GM12878 (cell line): ENCODE measurements around the gene TFCP2. TPM values are rescaled to one million over a fixed set of nuclear protein-coding genes. Genes with fewer than 3 reads are reported as not detected.
A peak's percentile ranks its signal among the peaks of the same experiment; 100 is the strongest.

Experiments used
- ATAC-seq: fragments of 200-7000 bp; cut with Tn5 transposase; 3 replicates; pipeline ENCODE4 v1.9.1; 2020; ENCODE audit warnings: mild to moderate bottlenecking, moderate library complexity
- BruUV-seq: library from RNA; stranded (reverse); fragments of 400-500 nt; replicated peaks from 2 replicates; lab custom pipeline; 2021; lab: Mats Ljungman, UMichigan
- CTCF ChIA-PET: fragments of 300-600 bp; sonication (Branson Sonifier 250); formaldehyde crosslinking; extraction: SDS; loops from one replicate; lab custom pipeline; 2021; ENCODE audit warnings: inconsistent platforms; lab: Yijun Ruan, JAX
- POLR2A ChIA-PET: fragments of 350-600 bp; formaldehyde crosslinking; extraction: SDS; loops from one replicate; lab custom pipeline; 2021; ENCODE audit warnings: inconsistent platforms; lab: Charles Lee
- RAD21 ChIA-PET: fragments of 300-600 bp; sonication (Branson Sonifier 250); formaldehyde crosslinking; loops from one replicate; lab custom pipeline; 2023; ENCODE audit warnings: antibody characterized with exemption; ENCODE audit not compliant: unreplicated experiment; lab: Charles Lee
- SMC1A ChIA-PET: fragments of 300-600 bp; sonication (Branson Sonifier 250); formaldehyde crosslinking; loops from one replicate; lab custom pipeline; 2023; ENCODE audit not compliant: unreplicated experiment, uncharacterized antibody; lab: Charles Lee
- DNase-seq: peaks from one replicate; pipeline ENCODE4 v3.0.0-alpha.2; 2011; ENCODE audit warnings: low read depth, low spot score
- FAIRE-seq: peaks from 3 replicates; lab custom pipeline; 2011; peaks lifted over from hg19 to GRCh38; lab: Jason Lieb, UNC
- H2AFZ ChIP-seq: 2 replicates; pipeline ENCODE4 v1.6.0; 2011; ENCODE audit warnings: low read depth, low read length, control low read depth; ENCODE audit not compliant: control insufficient read depth
- H3K27ac ChIP-seq: 2 replicates; pipeline ENCODE4 v1.5.1; 2011; ENCODE audit warnings: control low read depth; ENCODE audit not compliant: control insufficient read depth, insufficient read depth
- H3K27me3 ChIP-seq, 2 experiments: replicated peaks in 1 of 2; 2 replicates each; pipeline versions ENCODE4 v1.6.0 to v1.6.1; 2011; ENCODE audit warnings: low read length in 1 of 2; ENCODE audit not compliant: control insufficient read depth in 2 of 2, insufficient read depth in 2 of 2
- H3K36me3 ChIP-seq, 2 experiments: 2 replicates each; pipeline ENCODE4 v1.5.1; 2011; ENCODE audit warnings: low read length in 1 of 2; ENCODE audit not compliant: control insufficient read depth in 2 of 2, insufficient read depth in 2 of 2
- H3K4me1 ChIP-seq: 2 replicates; pipeline ENCODE4 v1.6.1; 2011; ENCODE audit warnings: mild to moderate bottlenecking, low read length, moderate library complexity, mixed read lengths; ENCODE audit not compliant: control insufficient read depth, insufficient read depth
- H3K4me2 ChIP-seq: 2 replicates; pipeline ENCODE4 v1.6.0; 2011; ENCODE audit warnings: control low read depth; ENCODE audit not compliant: control insufficient read depth, insufficient read depth
- H3K4me3 ChIP-seq: fragments of 200-600 bp; sonication (generic); 2 replicates; pipeline ENCODE4 v1.5.1; 2016
- H3K79me2 ChIP-seq: 2 replicates; pipeline ENCODE4 v1.6.0; 2011; ENCODE audit warnings: low read length; ENCODE audit not compliant: control insufficient read depth, insufficient read depth
- H3K9ac ChIP-seq: 2 replicates; pipeline ENCODE4 v1.8.0; 2011; ENCODE audit warnings: low read length, control low read depth, mixed read lengths; ENCODE audit not compliant: control insufficient read depth, insufficient read depth
- H3K9me3 ChIP-seq: replicated peaks from 3 replicates; pipeline ENCODE4 v1.5.1; 2011; ENCODE audit warnings: mild to moderate bottlenecking, low read length; ENCODE audit not compliant: control insufficient read depth, insufficient read depth
- H4K20me1 ChIP-seq: 2 replicates; pipeline ENCODE4 v1.6.0; 2011; ENCODE audit not compliant: control insufficient read depth, insufficient read depth
- GABPA ChIP-seq: IDR thresholded peaks from 2 replicates; pipeline ENCODE4 v1.6.1; 2014; ENCODE audit warnings: antibody characterized with exemption, low read depth, mild to moderate bottlenecking, inconsistent platforms
- IRF4 ChIP-seq: IDR thresholded peaks from 2 replicates; pipeline ENCODE4 v1.6.1; 2011; ENCODE audit warnings: low read depth, low read length
- JUND ChIP-seq: IDR thresholded peaks from 2 replicates; pipeline ENCODE4 v1.6.1; 2012; ENCODE audit warnings: low read depth, mild to moderate bottlenecking, low read length, improper control_type of control experiment, moderate library complexity
- LARP7 ChIP-seq: fragments of 450-650 bp; IDR thresholded peaks from 2 replicates; pipeline ENCODE4 v1.6.1; 2017; ENCODE audit warnings: mild to moderate bottlenecking
- NFYB ChIP-seq: IDR thresholded peaks from 2 replicates; pipeline ENCODE4 v1.6.1; 2011; ENCODE audit warnings: low read depth, mild to moderate bottlenecking, low read length, improper control_type of control experiment, moderate library complexity; ENCODE audit not compliant: insufficient read depth
- RAD21 ChIP-seq: IDR thresholded peaks from 2 replicates; pipeline ENCODE4 v1.6.1; 2011; ENCODE audit warnings: mild to moderate bottlenecking, low read depth, low read length, moderate library complexity; ENCODE audit not compliant: insufficient read depth
- RB1 ChIP-seq: fragments of 450-650 bp; formaldehyde crosslinking; IDR thresholded peaks from 2 replicates; pipeline ENCODE4 v1.6.1; 2017; ENCODE audit warnings: mild to moderate bottlenecking, borderline replicate concordance
- SIN3A ChIP-seq: IDR thresholded peaks from 2 replicates; pipeline ENCODE4 v1.6.1; 2012; ENCODE audit warnings: low read depth, low read length, improper control_type of control experiment
- SRF ChIP-seq, 2 experiments: IDR thresholded peaks; 2 replicates each; pipeline ENCODE4 v1.6.1; 2011; ENCODE audit warnings: low read depth in 2 of 2, low read length in 2 of 2, mild to moderate bottlenecking in 1 of 2, moderate library complexity in 1 of 2
- TCF7 ChIP-seq: IDR thresholded peaks from 2 replicates; pipeline ENCODE4 v1.6.1; 2014; ENCODE audit warnings: antibody characterized with exemption, borderline replicate concordance
- WGBS: methylation state at CpG from one replicate; pipeline ENCODE4 v1.1.6; 2016; ENCODE audit warnings: low lambda C conversion rate; ENCODE audit not compliant: insufficient replicate concordance, insufficient coverage; ENCODE audit errors: missing lambda C conversion rate; 5-methylcytosine and 5-hydroxymethylcytosine counted together
- in situ Hi-C: fragments of 300-500 bp; cut with MboI; formaldehyde crosslinking; loops from 9 replicates; pipeline ENCODE4 v1.14.3; 2018; ENCODE audit warnings: mixed read lengths
- intact Hi-C: fragments of 100-400 bp; cut with micrococcal nuclease; formaldehyde crosslinking; loops from one replicate; pipeline ENCODE4 v1.14.2; 2022; ENCODE audit not compliant: unreplicated experiment
- polyA plus RNA-seq, 11 experiments: library from polyadenylated mRNA; depleted of rRNA in 4 of 11; unstranded in 6 of 11; stranded (reverse) in 5 of 11; fragments of >200 nt; fragmentation: Nextera tagmentation in 4 of 11; fragmentation: Illumina TruSeq in 1 of 11; extraction: Ambion mirVana in 4 of 11; extraction: Trizol in 1 of 11; gene quantifications; 1 replicate in 1 of 11; 2 replicates in 10 of 11; pipeline versions ENCODE4 v1.2.1 to v1.2.3, GENCODE V29; 2011 to 2016; ENCODE audit warnings: inconsistent platforms in 2 of 11, missing spikeins in 2 of 11, low read depth in 1 of 11
- total RNA-seq, 4 experiments: library from RNA; depleted of rRNA in 3 of 4; stranded (reverse); fragments of >200 nt in 3 of 4; fragmentation: Illumina TruSeq in 1 of 4; extraction: Trizol in 1 of 4; gene quantifications; 2 replicates each; pipeline versions ENCODE4 v1.2.1 to v1.2.3, GENCODE V29; 2013 to 2021
- TF ChIP-seq, protein P1 (sequence below): fragments of 450-650 bp; formaldehyde crosslinking; IDR thresholded peaks from 2 replicates; pipeline ENCODE4 v1.4.0; 2020; ENCODE audit warnings: mild to moderate bottlenecking, moderate library complexity
- TF ChIP-seq, protein P2 (sequence below): IDR thresholded peaks from 2 replicates; pipeline ENCODE4 v1.6.1; 2011; ENCODE audit warnings: borderline replicate concordance, low read depth, mild to moderate bottlenecking, moderate library complexity, low read length; ENCODE audit not compliant: insufficient read depth, poor library complexity, severe bottlenecking

TFCP2 gene
- total and polyA plus RNA-seq, 10 of the 15 experiments (the other 5 are each of a cell fraction or from before 2014, with no cell fraction given), result 5.8 to 29.7 (median 14.2) TPM

GRCh38 chr12:51122844-51123243 lies 50.1 kb downstream of the TFCP2 start:
- Histone ChIP-seq H3K4me1 (0 out of 2 replicates have a peak, but pooled peaks cover 2% of the 10 kb centered on the region), H4K20me1 (no peaks in the 10 kb centered on the region), H2AFZ (no peak overlapping the region), H3K79me2 (no peaks in the 10 kb centered on the region), H3K36me3 (peaks cover 3 to 10% of the 10 kb centered on the region in 2 experiments; a peak in 3 of 4 replicates), H3K27me3 (no peaks in the 10 kb centered on the region), H3K9me3 (no peaks in the 10 kb centered on the region), H3K9ac (no peak overlapping the region), H3K4me2 (no peak overlapping the region), H3K4me3 (no peak overlapping the region), H3K27ac (no peak overlapping the region)
- TF ChIP-seq NFYB (no peak), SRF (IDR thresholded peaks at IDR 0.05; ENCODE audit: low read depth in 2 of 2, low read length in 2 of 2) (no peak)
- ChIA-PET SMC1A (no interaction called here), CTCF (no interaction called here), RAD21 (no interaction called here), POLR2A (no interaction called here)
- ATAC-seq (no peak), DNase-seq (no peak), FAIRE-seq (peak; percentile 61)
- in situ Hi-C loops, result no loop called here
- BruUV-seq, result no TSS peak
- intact Hi-C loops, result no loop called here

DNA sequence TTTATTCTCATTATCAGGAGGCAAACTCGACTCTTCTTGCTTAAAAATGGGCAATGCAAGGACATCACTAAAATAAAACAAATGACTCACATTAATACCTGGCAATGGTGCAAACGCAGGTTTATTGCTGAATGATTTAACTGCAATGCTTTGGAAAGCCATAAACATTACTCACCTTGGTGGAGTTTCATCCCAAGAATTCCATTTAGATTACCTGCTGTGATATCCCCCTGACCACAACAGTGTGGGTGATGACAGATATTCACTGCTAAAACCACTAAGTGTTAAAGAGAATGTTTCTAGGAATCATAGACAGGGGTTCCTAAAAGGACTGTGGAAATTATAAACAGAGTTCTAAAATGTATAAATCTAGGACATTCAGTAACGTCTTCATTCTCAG lies 54.2 kb downstream of the TFCP2 start:
- BruUV-seq, result no TSS peak
- intact Hi-C loops (no loop called here), in situ Hi-C loops (no loop called here)
- no peaks in the 10 kb centered on the region for H3K9me3 ChIP-seq
- RAD21 ChIA-PET, result no interaction called here
- no peak for ATAC-seq
- no peak for FAIRE-seq
- no peak overlapping the region for H2AFZ ChIP-seq
- no peak for TF ChIP-seq IRF4
- no peak for TF ChIP-seq JUND
- no peak for TF ChIP-seq LARP7
- no peak for TF ChIP-seq RB1
- no peak for TF ChIP-seq TCF7
- TF ChIP-seq, protein P1, sequence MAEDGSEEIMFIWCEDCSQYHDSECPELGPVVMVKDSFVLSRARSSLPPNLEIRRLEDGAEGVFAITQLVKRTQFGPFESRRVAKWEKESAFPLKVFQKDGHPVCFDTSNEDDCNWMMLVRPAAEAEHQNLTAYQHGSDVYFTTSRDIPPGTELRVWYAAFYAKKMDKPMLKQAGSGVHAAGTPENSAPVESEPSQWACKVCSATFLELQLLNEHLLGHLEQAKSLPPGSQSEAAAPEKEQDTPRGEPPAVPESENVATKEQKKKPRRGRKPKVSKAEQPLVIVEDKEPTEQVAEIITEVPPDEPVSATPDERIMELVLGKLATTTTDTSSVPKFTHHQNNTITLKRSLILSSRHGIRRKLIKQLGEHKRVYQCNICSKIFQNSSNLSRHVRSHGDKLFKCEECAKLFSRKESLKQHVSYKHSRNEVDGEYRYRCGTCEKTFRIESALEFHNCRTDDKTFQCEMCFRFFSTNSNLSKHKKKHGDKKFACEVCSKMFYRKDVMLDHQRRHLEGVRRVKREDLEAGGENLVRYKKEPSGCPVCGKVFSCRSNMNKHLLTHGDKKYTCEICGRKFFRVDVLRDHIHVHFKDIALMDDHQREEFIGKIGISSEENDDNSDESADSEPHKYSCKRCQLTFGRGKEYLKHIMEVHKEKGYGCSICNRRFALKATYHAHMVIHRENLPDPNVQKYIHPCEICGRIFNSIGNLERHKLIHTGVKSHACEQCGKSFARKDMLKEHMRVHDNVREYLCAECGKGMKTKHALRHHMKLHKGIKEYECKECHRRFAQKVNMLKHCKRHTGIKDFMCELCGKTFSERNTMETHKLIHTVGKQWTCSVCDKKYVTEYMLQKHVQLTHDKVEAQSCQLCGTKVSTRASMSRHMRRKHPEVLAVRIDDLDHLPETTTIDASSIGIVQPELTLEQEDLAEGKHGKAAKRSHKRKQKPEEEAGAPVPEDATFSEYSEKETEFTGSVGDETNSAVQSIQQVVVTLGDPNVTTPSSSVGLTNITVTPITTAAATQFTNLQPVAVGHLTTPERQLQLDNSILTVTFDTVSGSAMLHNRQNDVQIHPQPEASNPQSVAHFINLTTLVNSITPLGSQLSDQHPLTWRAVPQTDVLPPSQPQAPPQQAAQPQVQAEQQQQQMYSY, result no peak
- TF ChIP-seq RAD21, result no peak
- TF ChIP-seq GABPA, result no peak
- no peak for TF ChIP-seq SIN3A
- TF ChIP-seq, protein P2, sequence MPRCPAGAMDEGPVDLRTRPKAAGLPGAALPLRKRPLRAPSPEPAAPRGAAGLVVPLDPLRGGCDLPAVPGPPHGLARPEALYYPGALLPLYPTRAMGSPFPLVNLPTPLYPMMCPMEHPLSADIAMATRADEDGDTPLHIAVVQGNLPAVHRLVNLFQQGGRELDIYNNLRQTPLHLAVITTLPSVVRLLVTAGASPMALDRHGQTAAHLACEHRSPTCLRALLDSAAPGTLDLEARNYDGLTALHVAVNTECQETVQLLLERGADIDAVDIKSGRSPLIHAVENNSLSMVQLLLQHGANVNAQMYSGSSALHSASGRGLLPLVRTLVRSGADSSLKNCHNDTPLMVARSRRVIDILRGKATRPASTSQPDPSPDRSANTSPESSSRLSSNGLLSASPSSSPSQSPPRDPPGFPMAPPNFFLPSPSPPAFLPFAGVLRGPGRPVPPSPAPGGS, result no peak
- TF ChIP-seq, all 136 proteins: peak for 0
- H3K79me2 ChIP-seq, result no peaks in the 10 kb centered on the region
- POLR2A ChIA-PET, result no interaction called here
- H3K4me2 ChIP-seq, result no peak overlapping the region
- no peaks in the 10 kb centered on the region for H3K27me3 ChIP-seq
- H4K20me1 ChIP-seq, result no peaks in the 10 kb centered on the region
- H3K36me3 ChIP-seq, result peaks cover 0 to 11% of the 10 kb centered on the region in 2 experiments; a peak in 2 of 4 replicates
- SMC1A ChIA-PET, result no interaction called here
- no peak overlapping the region for H3K27ac ChIP-seq
- CTCF ChIA-PET, result interaction anchor here (1.4 kb wide), 1 partner anchor 92 kb away, joined by 3 read pairs; no protein-coding TSS in a partner anchor
- no peak overlapping the region for H3K4me3 ChIP-seq
- no peak overlapping the region for H3K9ac ChIP-seq
- H3K4me1 ChIP-seq, result no peaks in the 10 kb centered on the region
- DNase-seq, result no peak
- 98% methylated on average over 3 of the region's 3 CpGs for WGBS
